HepG2 (cell line): Measurements from ENCODE around the gene DAD1. TPM values are rescaled to one million over a fixed set of nuclear protein-coding genes. Genes with fewer than 3 reads are reported as not detected.

Experiments used
- ARID2 ChIP-seq: sonication (generic); formaldehyde crosslinking; IDR thresholded peaks from 2 replicates; pipeline ENCODE4 v1.8.1; 2022; ENCODE audit warnings: mild to moderate bottlenecking, missing genetic modification reagents, borderline replicate concordance
- BORCS8-MEF2B ChIP-seq: sonication (generic); formaldehyde crosslinking; IDR thresholded peaks from 2 replicates; pipeline ENCODE4 v1.8.0; 2022; ENCODE audit warnings: mild to moderate bottlenecking, missing genetic modification reagents
- BRCA1 ChIP-seq: sonication (generic); formaldehyde crosslinking; IDR thresholded peaks from 2 replicates; pipeline ENCODE4 v1.4.0; 2020; ENCODE audit warnings: missing genetic modification reagents
- CREB1 ChIP-seq, 2 experiments: fragments of 450-650 bp in 1 of 2; IDR thresholded peaks; 2 replicates each; pipeline ENCODE4 v1.6.1; 2016 to 2017; ENCODE audit warnings: control low read depth in 1 of 2, mild to moderate bottlenecking in 1 of 2, missing compliant biosample characterization in 1 of 2, missing genetic modification characterization in 1 of 2
- FOXM1 ChIP-seq: sonication (generic); formaldehyde crosslinking; IDR thresholded peaks from 2 replicates; pipeline ENCODE4 v1.5.0; 2020; ENCODE audit warnings: missing genetic modification reagents
- GABPA ChIP-seq, 2 experiments: IDR thresholded peaks; 2 replicates each; pipeline ENCODE4 v1.6.1; 2011 to 2016; ENCODE audit warnings: low read depth in 2 of 2, low read length in 1 of 2, missing biosample characterization in 1 of 2, missing genetic modification characterization in 1 of 2
- HDAC1 ChIP-seq: sonication (generic); formaldehyde crosslinking; IDR thresholded peaks from 2 replicates; pipeline ENCODE4 v1.5.1; 2020; ENCODE audit warnings: mild to moderate bottlenecking, missing genetic modification reagents
- KDM6A ChIP-seq: IDR thresholded peaks from 2 replicates; pipeline ENCODE4 v1.6.1; 2016; ENCODE audit warnings: low read depth
- MYNN ChIP-seq: sonication (generic); formaldehyde crosslinking; IDR thresholded peaks from 2 replicates; pipeline ENCODE4 v1.4.0; 2020; ENCODE audit warnings: mild to moderate bottlenecking, low read depth, missing genetic modification reagents
- MZF1 ChIP-seq: sonication (generic); formaldehyde crosslinking; IDR thresholded peaks from 2 replicates; pipeline ENCODE4 v1.8.1; 2023; ENCODE audit warnings: mild to moderate bottlenecking, missing genetic modification reagents, borderline replicate concordance
- NFKB2 ChIP-seq: sonication (generic); formaldehyde crosslinking; IDR thresholded peaks from 2 replicates; pipeline ENCODE4 v1.4.0; 2020; ENCODE audit warnings: missing genetic modification reagents, borderline replicate concordance
- NFYC ChIP-seq: IDR thresholded peaks from 2 replicates; pipeline ENCODE4 v1.6.1; 2016; ENCODE audit warnings: missing genetic modification reagents, missing compliant biosample characterization
- PHF5A ChIP-seq: IDR thresholded peaks from one replicate; pipeline ENCODE4 v1.6.1; 2018; ENCODE audit warnings: low read depth, missing genetic modification reagents; ENCODE audit not compliant: unreplicated experiment
- SYNCRIP ChIP-seq: fragments of 200-400 bp; formaldehyde crosslinking; IDR thresholded peaks from 2 replicates; pipeline ENCODE4 v1.6.1; 2018; ENCODE audit warnings: mild to moderate bottlenecking, low read depth, low read length; ENCODE audit not compliant: insufficient read depth
- TARDBP ChIP-seq: sonication (generic); formaldehyde crosslinking; IDR thresholded peaks from 2 replicates; pipeline ENCODE4 v1.8.0; 2022; ENCODE audit warnings: mild to moderate bottlenecking, missing genetic modification reagents
- TBX2 ChIP-seq: sonication (generic); formaldehyde crosslinking; IDR thresholded peaks from 2 replicates; pipeline ENCODE4 v1.5.0; 2020; ENCODE audit warnings: missing genetic modification reagents, mild to moderate bottlenecking, borderline replicate concordance
- XRCC5 ChIP-seq: fragments of 200-400 bp; formaldehyde crosslinking; optimal IDR thresholded peaks from 2 replicates; pipeline ENCODE3; 2017; ENCODE audit warnings: mild to moderate bottlenecking, low read length
- ZFP37 ChIP-seq: sonication (generic); formaldehyde crosslinking; IDR thresholded peaks from 2 replicates; pipeline ENCODE4 v1.4.0; 2020; ENCODE audit warnings: missing genetic modification reagents, borderline replicate concordance
- ZMYM2 ChIP-seq: sonication (generic); formaldehyde crosslinking; IDR thresholded peaks from 2 replicates; pipeline ENCODE4 v1.8.0; 2022; ENCODE audit warnings: mild to moderate bottlenecking, missing genetic modification reagents
- ZNF180 ChIP-seq: sonication (generic); formaldehyde crosslinking; IDR thresholded peaks from 2 replicates; pipeline ENCODE4 v1.4.0; 2020; ENCODE audit warnings: low read depth, missing genetic modification reagents, borderline replicate concordance
- ZNF446 ChIP-seq: sonication (generic); formaldehyde crosslinking; IDR thresholded peaks from 2 replicates; pipeline ENCODE4 v1.5.0; 2020; ENCODE audit warnings: mild to moderate bottlenecking, missing genetic modification reagents
- ZNF484 ChIP-seq: sonication (generic); formaldehyde crosslinking; IDR thresholded peaks from 2 replicates; pipeline ENCODE4 v1.5.1; 2020; ENCODE audit warnings: mild to moderate bottlenecking, low read depth, missing genetic modification reagents, borderline replicate concordance
- ZNF703 ChIP-seq: sonication (generic); formaldehyde crosslinking; IDR thresholded peaks from 2 replicates; pipeline ENCODE4 v1.5.1; 2020; ENCODE audit warnings: missing genetic modification reagents, mild to moderate bottlenecking, moderate library complexity, borderline replicate concordance
- ZNF713 ChIP-seq: sonication (generic); formaldehyde crosslinking; IDR thresholded peaks from 2 replicates; pipeline ENCODE4 v1.4.0; 2020; ENCODE audit warnings: mild to moderate bottlenecking, missing genetic modification reagents
- ZSCAN21 ChIP-seq: sonication (generic); formaldehyde crosslinking; IDR thresholded peaks from 2 replicates; pipeline ENCODE4 v1.8.0; 2022; ENCODE audit warnings: mild to moderate bottlenecking, missing genetic modification reagents, moderate library complexity, borderline replicate concordance
- polyA plus RNA-seq, 8 experiments: library from polyadenylated mRNA; depleted of rRNA in 3 of 8; stranded (reverse) in 7 of 8; unstranded in 1 of 8; fragments of >200 nt; fragmentation: Illumina TruSeq in 4 of 8; extraction: Trizol in 4 of 8; gene quantifications; 2 replicates each; pipeline versions ENCODE4 v1.2.1 to v1.2.3, GENCODE V29; 2011 to 2016; ENCODE audit warnings: low read depth in 4 of 8, missing spikeins in 1 of 8, mixed read lengths in 1 of 8; ENCODE audit not compliant: insufficient read depth in 1 of 8
- total RNA-seq, 5 experiments: library from RNA; depleted of rRNA; stranded (reverse); fragments of >200 nt; fragmentation: Illumina TruSeq; extraction: Trizol; gene quantifications; 2 replicates each; pipeline ENCODE4 v1.2.3, GENCODE V29; 2016; ENCODE audit warnings: low read depth in 1 of 5
- TF ChIP-seq, protein P1 (sequence below): sonication (generic); formaldehyde crosslinking; IDR thresholded peaks from 2 replicates; pipeline ENCODE4 v1.8.0; 2022; ENCODE audit warnings: mild to moderate bottlenecking, missing genetic modification reagents, moderate library complexity
- TF ChIP-seq, protein P2 (sequence below): sonication (generic); formaldehyde crosslinking; IDR thresholded peaks from 2 replicates; pipeline ENCODE4 v1.4.0; 2020; ENCODE audit warnings: missing genetic modification reagents

The DAD1 gene
- total and polyA plus RNA-seq, 2 of the 13 experiments (the other 11 are each of a cell fraction or from before 2014, with no cell fraction given), result 558 to 626 TPM

DNA sequence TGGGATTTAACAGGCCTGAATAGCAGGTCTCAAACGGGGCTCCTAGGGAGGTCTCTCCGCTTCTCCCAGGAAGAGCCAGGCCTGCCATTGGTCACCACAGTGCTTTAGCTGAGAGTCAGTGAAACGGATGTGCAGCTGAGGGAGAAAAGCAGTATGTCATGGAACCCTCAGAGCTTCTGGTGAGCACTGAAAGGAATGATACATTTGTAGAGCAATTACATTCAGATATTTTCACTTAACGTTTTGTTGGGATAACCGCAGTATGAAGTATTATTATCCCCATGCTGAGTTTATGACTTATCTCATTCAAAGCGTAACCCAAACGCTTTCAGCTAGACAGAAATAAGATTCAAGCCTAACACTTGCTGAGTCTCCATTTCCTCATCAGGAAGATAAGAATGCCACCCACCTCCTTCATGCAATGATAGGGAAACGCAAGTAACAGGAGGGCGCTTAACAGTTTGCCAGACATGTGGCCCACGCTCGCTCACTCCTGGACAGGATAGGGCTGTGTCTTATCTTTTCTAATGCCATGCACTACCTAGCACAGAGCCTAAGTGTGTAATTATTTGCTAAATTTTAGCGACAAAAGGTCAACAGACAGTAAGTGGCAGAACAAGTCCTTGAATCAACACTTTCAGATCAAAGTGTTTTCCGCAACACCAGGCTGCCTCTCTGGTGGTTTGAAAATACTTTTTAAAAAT, 28.2 kb downstream of the DAD1 start (continued):
- TF ChIP-seq ZNF713 (CRISPR knock-in tag) (no peak), ZNF180 (CRISPR knock-in tag) (no peak), MYNN (no peak), ZNF484 (no peak), TARDBP (CRISPR knock-in tag) (peak; percentile 88; the same call in 1 of the 2 replicates), BORCS8-MEF2B (no peak; the same call in 1 of the 2 replicates), PHF5A (peak; percentile 87), HDAC1 (CRISPR knock-in tag) (peak; percentile 88), CREB1 (IDR thresholded peaks at IDR 0.05) (no peak), CREB1 (CRISPR knock-in tag; IDR thresholded peaks at IDR 0.05) (no peak; the same call in 1 of the 2 replicates), FOXM1 (CRISPR knock-in tag) (no peak), MZF1 (CRISPR knock-in tag) (no peak), XRCC5 (no peak), KDM6A (peak; percentile 78), ZMYM2 (0 out of 2 replicates have a peak, but pooled peaks have one; percentile 42), ZNF446 (no peak), NFYC (CRISPR knock-in tag) (no peak; the same call in 1 of the 2 replicates), GABPA (IDR thresholded peaks at IDR 0.05; ENCODE audit: low read depth, low read length) (no peak), GABPA (CRISPR knock-in tag; IDR thresholded peaks at IDR 0.05; ENCODE audit: low read depth) (peak; percentile 45; the same call in 1 of the 2 replicates), BRCA1 (CRISPR knock-in tag) (no peak), ZNF703 (CRISPR knock-in tag) (no peak), ZSCAN21 (CRISPR knock-in tag) (no peak), NFKB2 (CRISPR knock-in tag) (no peak), SYNCRIP (no peak), ZFP37 (CRISPR knock-in tag) (no peak), ARID2 (no peak), TBX2 (CRISPR knock-in tag) (peak; percentile 100)
- TF ChIP-seq, protein P1, sequence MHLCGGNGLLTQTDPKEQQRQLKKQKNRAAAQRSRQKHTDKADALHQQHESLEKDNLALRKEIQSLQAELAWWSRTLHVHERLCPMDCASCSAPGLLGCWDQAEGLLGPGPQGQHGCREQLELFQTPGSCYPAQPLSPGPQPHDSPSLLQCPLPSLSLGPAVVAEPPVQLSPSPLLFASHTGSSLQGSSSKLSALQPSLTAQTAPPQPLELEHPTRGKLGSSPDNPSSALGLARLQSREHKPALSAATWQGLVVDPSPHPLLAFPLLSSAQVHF (CRISPR knock-in tag), result no peak
- TF ChIP-seq, protein P2, sequence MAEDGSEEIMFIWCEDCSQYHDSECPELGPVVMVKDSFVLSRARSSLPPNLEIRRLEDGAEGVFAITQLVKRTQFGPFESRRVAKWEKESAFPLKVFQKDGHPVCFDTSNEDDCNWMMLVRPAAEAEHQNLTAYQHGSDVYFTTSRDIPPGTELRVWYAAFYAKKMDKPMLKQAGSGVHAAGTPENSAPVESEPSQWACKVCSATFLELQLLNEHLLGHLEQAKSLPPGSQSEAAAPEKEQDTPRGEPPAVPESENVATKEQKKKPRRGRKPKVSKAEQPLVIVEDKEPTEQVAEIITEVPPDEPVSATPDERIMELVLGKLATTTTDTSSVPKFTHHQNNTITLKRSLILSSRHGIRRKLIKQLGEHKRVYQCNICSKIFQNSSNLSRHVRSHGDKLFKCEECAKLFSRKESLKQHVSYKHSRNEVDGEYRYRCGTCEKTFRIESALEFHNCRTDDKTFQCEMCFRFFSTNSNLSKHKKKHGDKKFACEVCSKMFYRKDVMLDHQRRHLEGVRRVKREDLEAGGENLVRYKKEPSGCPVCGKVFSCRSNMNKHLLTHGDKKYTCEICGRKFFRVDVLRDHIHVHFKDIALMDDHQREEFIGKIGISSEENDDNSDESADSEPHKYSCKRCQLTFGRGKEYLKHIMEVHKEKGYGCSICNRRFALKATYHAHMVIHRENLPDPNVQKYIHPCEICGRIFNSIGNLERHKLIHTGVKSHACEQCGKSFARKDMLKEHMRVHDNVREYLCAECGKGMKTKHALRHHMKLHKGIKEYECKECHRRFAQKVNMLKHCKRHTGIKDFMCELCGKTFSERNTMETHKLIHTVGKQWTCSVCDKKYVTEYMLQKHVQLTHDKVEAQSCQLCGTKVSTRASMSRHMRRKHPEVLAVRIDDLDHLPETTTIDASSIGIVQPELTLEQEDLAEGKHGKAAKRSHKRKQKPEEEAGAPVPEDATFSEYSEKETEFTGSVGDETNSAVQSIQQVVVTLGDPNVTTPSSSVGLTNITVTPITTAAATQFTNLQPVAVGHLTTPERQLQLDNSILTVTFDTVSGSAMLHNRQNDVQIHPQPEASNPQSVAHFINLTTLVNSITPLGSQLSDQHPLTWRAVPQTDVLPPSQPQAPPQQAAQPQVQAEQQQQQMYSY (CRISPR knock-in tag), result no peak
